Cardiac muscle cell (in vitro differentiated cells and primary cell): ENCODE data around the gene PKDCC. TPM values are rescaled to one million over a fixed set of nuclear protein-coding genes. Genes with fewer than 3 reads are reported as not detected.

Experiments used
- DNase-seq, 2 donors: peaks; one replicate each; pipeline versions ENCODE4 v3.0.0 to v3.0.0-alpha.2; 2010 to 2017; ENCODE audit warnings: low read depth in 1 of 2, low spot score in 1 of 2
- H3K27ac ChIP-seq: fragments of 200-600 bp; sonication (generic); 2 replicates; pipeline ENCODE4 v1.5.1; 2016
- H3K27me3 ChIP-seq: fragments of 200-600 bp; sonication (generic); 2 replicates; pipeline ENCODE4 v1.6.0; 2016; ENCODE audit warnings: control low read depth
- H3K36me3 ChIP-seq: fragments of 200-600 bp; sonication (generic); 2 replicates; pipeline ENCODE4 v1.5.1; 2016; ENCODE audit warnings: control low read depth
- H3K4me1 ChIP-seq: fragments of 200-600 bp; sonication (generic); 2 replicates; pipeline ENCODE4 v1.8.1; 2017; ENCODE audit warnings: low read depth, mild to moderate bottlenecking, mixed run types
- H3K4me3 ChIP-seq: fragments of 200-600 bp; sonication (generic); 2 replicates; pipeline ENCODE4 v1.5.1; 2016; ENCODE audit warnings: mild to moderate bottlenecking
- H3K9me3 ChIP-seq: fragments of 200-600 bp; sonication (generic); 2 replicates; pipeline ENCODE4 v1.5.1; 2017; ENCODE audit warnings: low read depth, mild to moderate bottlenecking, control low read depth
- CTCF ChIP-seq: IDR thresholded peaks from 2 replicates; pipeline ENCODE4 v1.5.1; 2012; ENCODE audit warnings: low read depth, mild to moderate bottlenecking, low read length
- polyA plus RNA-seq: library from polyadenylated mRNA; unstranded; fragments of >200 nt; fragmentation: Nextera tagmentation; extraction: Ambion mirVana; gene quantifications from 2 replicates; pipeline ENCODE4 v1.2.1, GENCODE V29; 2016
- total RNA-seq: library from RNA; depleted of rRNA; stranded (reverse); fragments of >200 nt; gene quantifications from 2 replicates; pipeline ENCODE4 v1.2.3, GENCODE V29; 2016

Gene PKDCC
- total and polyA plus RNA-seq, 2 experiments from 2014 or later: 157 to 228 TPM

GRCh38 chr2:42055573-42056514 lies 8.0 kb downstream of the PKDCC start:
- no peak for TF ChIP-seq CTCF
- Histone ChIP-seq H3K27ac (peak overlapping the region; percentile 92), H3K4me1 (peaks cover 54% of the 10 kb centered on the region), H3K27me3 (no peaks in the 10 kb centered on the region), H3K36me3 (peaks cover 45% of the 10 kb centered on the region), H3K4me3 (no peak overlapping the region), H3K9me3 (no peaks in the 10 kb centered on the region)
- no peak for DNase-seq

GRCh38 chr2:42057159-42057901 lies 9.5 kb downstream of the PKDCC start:
- no peak overlapping the region for H3K4me3 ChIP-seq
- peaks cover 45% of the 10 kb centered on the region for H3K36me3 ChIP-seq
- H3K4me1 ChIP-seq: peaks cover 46% of the 10 kb centered on the region
- no peaks in the 10 kb centered on the region for H3K27me3 ChIP-seq
- no peak for TF ChIP-seq CTCF
- H3K27ac ChIP-seq: no peak overlapping the region
- DNase-seq: no peak
- H3K9me3 ChIP-seq: no peaks in the 10 kb centered on the region

- no peak for TF ChIP-seq CTCF
- H3K36me3 ChIP-seq: peaks cover 45% of the 10 kb centered on the region
- no peak overlapping the region for H3K4me3 ChIP-seq
- no peaks in the 10 kb centered on the region for H3K27me3 ChIP-seq
- H3K27ac ChIP-seq: no peak overlapping the region
- H3K4me1 ChIP-seq: peaks cover 40% of the 10 kb centered on the region
- DNase-seq: no peak
- no peaks in the 10 kb centered on the region for H3K9me3 ChIP-seq
Measured at GRCh38 chr2:42057902-42058450, 10.2 kb downstream of the PKDCC start.

- no peak for TF ChIP-seq CTCF
- no peak for DNase-seq
- no peaks in the 10 kb centered on the region for H3K9me3 ChIP-seq
- no peak overlapping the region for H3K4me3 ChIP-seq
- H3K4me1 ChIP-seq: peaks cover 38% of the 10 kb centered on the region
- H3K27me3 ChIP-seq: no peaks in the 10 kb centered on the region
- H3K27ac ChIP-seq: peak overlapping the region; percentile 39
- peaks cover 45% of the 10 kb centered on the region for H3K36me3 ChIP-seq
Measured at GRCh38 chr2:42059261-42059898, 11.6 kb downstream of the PKDCC start.

- no peak for DNase-seq
- H3K27ac ChIP-seq: peak overlapping the region; percentile 39
- H3K36me3 ChIP-seq: peaks cover 42% of the 10 kb centered on the region
- H3K4me3 ChIP-seq: no peak overlapping the region
- peaks cover 38% of the 10 kb centered on the region for H3K4me1 ChIP-seq
- no peaks in the 10 kb centered on the region for H3K9me3 ChIP-seq
- peak; percentile 11 for TF ChIP-seq CTCF
- H3K27me3 ChIP-seq: no peaks in the 10 kb centered on the region
Measured at GRCh38 chr2:42060028-42060427, 12.2 kb downstream of the PKDCC start.
